ENCODE results near the gene CNTN4. TPM values are rescaled to one million over a fixed set of nuclear protein-coding genes. Genes with fewer than 3 reads are reported as not detected.

CNTN4 gene
- total and polyA plus RNA-seq, 7 donors, result 0.17 to 3.2 (median 0.42) TPM

DNA sequence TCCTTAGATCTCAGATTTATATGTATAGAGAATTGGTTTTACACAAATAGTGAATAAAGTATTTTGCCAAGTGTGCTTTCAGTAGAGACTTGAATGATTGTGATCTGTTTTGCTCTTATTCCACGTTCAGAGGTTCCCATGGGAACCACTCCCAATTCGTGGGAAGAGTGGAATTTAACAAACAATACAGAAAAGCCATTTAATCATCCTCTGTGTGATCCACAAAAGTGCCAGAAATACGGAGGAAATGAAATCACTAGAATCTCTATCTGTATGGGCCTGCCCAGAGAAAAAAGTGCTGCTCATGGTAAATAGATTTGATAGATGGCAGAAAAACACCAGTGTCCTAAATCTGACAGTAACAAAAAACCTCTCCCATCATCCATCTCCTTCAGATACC, 56.0 kb downstream of the CNTN4 start:
- WGBS, 3 donors, result 8 to 12% (median 10%) methylated on average over 3 of the region's 3 CpGs
- Histone ChIP-seq H3K4me1 (no peaks in the 10 kb centered on the region), H3K27me3 (ENCODE audit: insufficient read depth in 3 of 3, low read length in 2 of 3) (no peaks in the 10 kb centered on the region), H3K27ac (no peak overlapping the region), H3K4me3 (no peak overlapping the region), H3K9me3 (no peaks in the 10 kb centered on the region), H3K36me3 (ENCODE audit: insufficient read depth in 1 of 2, low read depth in 1 of 2) (no peaks in the 10 kb centered on the region)
- intact Hi-C loops (cut with DNase I), result no loop called here
- TF ChIP-seq, protein P1, sequence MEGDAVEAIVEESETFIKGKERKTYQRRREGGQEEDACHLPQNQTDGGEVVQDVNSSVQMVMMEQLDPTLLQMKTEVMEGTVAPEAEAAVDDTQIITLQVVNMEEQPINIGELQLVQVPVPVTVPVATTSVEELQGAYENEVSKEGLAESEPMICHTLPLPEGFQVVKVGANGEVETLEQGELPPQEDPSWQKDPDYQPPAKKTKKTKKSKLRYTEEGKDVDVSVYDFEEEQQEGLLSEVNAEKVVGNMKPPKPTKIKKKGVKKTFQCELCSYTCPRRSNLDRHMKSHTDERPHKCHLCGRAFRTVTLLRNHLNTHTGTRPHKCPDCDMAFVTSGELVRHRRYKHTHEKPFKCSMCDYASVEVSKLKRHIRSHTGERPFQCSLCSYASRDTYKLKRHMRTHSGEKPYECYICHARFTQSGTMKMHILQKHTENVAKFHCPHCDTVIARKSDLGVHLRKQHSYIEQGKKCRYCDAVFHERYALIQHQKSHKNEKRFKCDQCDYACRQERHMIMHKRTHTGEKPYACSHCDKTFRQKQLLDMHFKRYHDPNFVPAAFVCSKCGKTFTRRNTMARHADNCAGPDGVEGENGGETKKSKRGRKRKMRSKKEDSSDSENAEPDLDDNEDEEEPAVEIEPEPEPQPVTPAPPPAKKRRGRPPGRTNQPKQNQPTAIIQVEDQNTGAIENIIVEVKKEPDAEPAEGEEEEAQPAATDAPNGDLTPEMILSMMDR (IDR thresholded peaks at IDR 0.05), result no peak
- ATAC-seq, result no peak
- DNase-seq, result no peak

DNA sequence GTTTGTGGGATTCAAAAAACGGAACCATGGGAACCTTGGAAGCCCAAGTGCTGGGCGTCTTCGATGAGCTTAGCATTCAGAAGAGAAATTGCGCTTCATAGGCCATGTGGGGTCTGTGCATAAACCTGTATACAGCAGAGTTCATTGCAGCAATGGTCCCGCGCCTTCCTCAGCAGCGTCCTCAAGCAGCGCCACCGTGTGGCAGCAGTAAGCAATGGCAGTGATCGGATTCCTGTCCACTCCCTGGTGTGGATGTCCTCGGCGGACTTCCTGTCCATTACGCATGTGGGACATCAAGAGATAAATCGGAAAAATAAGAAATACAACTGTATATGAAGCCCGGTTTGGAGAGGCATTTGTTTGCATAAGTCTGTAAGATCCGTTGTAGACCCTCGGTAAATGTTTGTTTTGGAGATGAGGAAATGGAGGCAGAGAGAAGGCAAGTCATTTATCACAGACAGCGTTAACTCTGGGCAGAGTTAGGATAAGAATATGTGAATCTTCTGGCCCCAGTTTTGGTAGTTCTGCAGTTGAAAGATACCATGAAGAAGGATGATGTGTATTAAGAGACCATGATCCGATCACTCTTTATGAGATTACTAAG, 57.7 kb downstream of the CNTN4 start:
- H3K36me3 ChIP-seq (ENCODE audit: insufficient read depth in 1 of 2, low read depth in 1 of 2), result no peaks in the 10 kb centered on the region
- no peaks in the 10 kb centered on the region for H3K9me3 ChIP-seq
- DNase-seq (no peak), ATAC-seq (no peak)
- TF ChIP-seq, protein P1 (IDR thresholded peaks at IDR 0.05), result no peak
- H3K27ac ChIP-seq, result no peak overlapping the region
- H3K4me1 ChIP-seq, result no peaks in the 10 kb centered on the region
- WGBS, 3 donors, result 53 to 61% (median 56%) methylated on average over 19 of the region's 19 CpGs
- intact Hi-C loops (cut with DNase I), result no loop called here
- H3K27me3 ChIP-seq (ENCODE audit: insufficient read depth in 3 of 3, low read length in 2 of 3), result no peaks in the 10 kb centered on the region
- no peak overlapping the region for H3K4me3 ChIP-seq

DNA sequence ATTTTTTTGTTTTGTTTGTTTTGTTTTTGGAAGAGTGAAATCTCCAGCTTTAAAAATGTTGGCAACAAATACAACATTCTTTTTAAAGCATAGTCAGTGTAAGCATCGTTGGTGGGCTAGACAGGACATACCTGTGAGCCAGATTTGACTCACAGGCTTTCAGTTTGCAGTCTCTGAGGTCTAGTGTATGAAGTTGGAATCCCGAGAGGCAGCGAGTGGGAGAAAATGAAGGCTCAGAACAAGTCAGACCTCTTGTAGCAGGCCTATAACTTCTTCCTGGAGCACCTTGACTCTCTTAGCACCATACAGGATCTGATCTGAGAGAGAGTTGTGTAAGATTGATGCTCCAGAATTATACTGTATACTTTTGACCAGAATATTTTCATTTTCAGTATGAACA, 60.2 kb downstream of the CNTN4 start:
- intact Hi-C loops (cut with DNase I), result no loop called here
- Histone ChIP-seq H3K9me3 (no peaks in the 10 kb centered on the region), H3K4me1 (no peaks in the 10 kb centered on the region), H3K27me3 (ENCODE audit: insufficient read depth in 3 of 3, low read length in 2 of 3) (no peaks in the 10 kb centered on the region), H3K36me3 (ENCODE audit: insufficient read depth in 1 of 2, low read depth in 1 of 2) (no peaks in the 10 kb centered on the region), H3K27ac (no peak overlapping the region), H3K4me3 (no peak overlapping the region)
- TF ChIP-seq, protein P1 (IDR thresholded peaks at IDR 0.05), result no peak
- no peak for DNase-seq
- WGBS, 3 donors, result 59 to 66% (median 63%) methylated on average over 3 of the region's 3 CpGs
- no peak for ATAC-seq

DNA sequence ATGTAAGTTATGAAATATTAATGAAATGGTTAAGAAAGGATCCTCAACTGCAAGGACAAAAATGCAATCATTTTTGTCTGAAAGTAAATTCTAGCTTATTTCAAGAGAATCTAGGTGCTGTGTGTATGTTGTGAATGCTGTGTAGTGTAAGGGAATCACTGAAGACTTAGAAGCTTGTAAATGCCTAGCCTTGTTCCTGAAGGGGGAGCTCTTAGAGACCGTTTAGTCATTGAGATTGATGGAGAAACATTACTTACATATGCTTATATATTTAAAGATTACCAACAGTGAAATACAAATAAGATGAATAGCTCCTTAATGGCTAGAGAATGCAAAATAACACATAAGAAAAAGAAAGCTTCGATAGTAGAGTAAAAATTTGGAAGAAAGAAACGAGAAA, 67.9 kb downstream of the CNTN4 start:
- Histone ChIP-seq H3K27ac (no peak overlapping the region), H3K27me3 (ENCODE audit: insufficient read depth in 3 of 3, low read length in 2 of 3) (no peaks in the 10 kb centered on the region), H3K9me3 (no peaks in the 10 kb centered on the region), H3K36me3 (ENCODE audit: insufficient read depth in 1 of 2, low read depth in 1 of 2) (no peaks in the 10 kb centered on the region), H3K4me3 (no peak overlapping the region), H3K4me1 (no peaks in the 10 kb centered on the region)
- 37 to 41% (median 38%) methylated on average over 3 of the region's 3 CpGs for WGBS, 3 donors
- TF ChIP-seq, protein P1 (IDR thresholded peaks at IDR 0.05), result no peak
- intact Hi-C loops (cut with DNase I), result no loop called here
- DNase-seq, result no peak
- ATAC-seq, result no peak

DNA sequence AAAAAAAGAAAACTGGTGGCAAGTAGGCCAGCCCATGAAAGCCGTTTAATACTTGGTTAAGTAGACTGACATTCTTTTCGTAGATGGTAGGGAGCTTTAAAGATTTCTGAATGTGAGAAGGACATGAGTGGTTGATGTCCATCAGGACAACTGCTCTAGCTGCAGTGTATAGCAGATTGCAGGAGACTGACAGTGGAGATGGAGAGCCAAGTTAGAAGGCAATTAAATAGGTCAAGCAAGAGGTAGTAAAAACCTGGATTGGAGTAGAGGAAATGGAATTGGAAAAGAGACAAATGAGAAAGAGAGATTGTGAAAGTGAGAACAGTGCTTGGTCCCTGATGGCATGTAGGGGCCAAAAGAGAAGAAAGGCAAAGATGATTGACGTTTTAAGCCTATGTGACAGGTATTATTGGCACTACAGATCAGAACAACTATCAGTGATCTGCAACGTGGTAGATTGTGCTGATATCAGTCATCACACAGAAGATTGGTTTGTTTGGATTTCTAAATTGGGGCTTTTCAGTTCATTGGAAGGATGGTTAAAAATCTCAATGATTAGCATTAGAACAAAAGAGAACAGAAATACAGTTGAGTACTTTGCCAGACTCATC, 74.0 kb downstream of the CNTN4 start:
- Histone ChIP-seq H3K4me3 (no peak overlapping the region), H3K4me1 (no peaks in the 10 kb centered on the region), H3K27me3 (ENCODE audit: insufficient read depth in 3 of 3, low read length in 2 of 3) (no peaks in the 10 kb centered on the region), H3K9me3 (no peaks in the 10 kb centered on the region), H3K27ac (no peak overlapping the region), H3K36me3 (ENCODE audit: insufficient read depth in 1 of 2, low read depth in 1 of 2) (no peaks in the 10 kb centered on the region)
- 71 to 75% (median 74%) methylated on average over 4 of the region's 4 CpGs for WGBS, 3 donors
- ATAC-seq, result no peak
- intact Hi-C loops (cut with DNase I), result no loop called here
- no peak for DNase-seq
- TF ChIP-seq, protein P1 (IDR thresholded peaks at IDR 0.05), result no peak

All from psoas muscle (tissue), 8 donors.